ENCODE results near the gene CPLANE1.

CPLANE1 gene

DNA sequence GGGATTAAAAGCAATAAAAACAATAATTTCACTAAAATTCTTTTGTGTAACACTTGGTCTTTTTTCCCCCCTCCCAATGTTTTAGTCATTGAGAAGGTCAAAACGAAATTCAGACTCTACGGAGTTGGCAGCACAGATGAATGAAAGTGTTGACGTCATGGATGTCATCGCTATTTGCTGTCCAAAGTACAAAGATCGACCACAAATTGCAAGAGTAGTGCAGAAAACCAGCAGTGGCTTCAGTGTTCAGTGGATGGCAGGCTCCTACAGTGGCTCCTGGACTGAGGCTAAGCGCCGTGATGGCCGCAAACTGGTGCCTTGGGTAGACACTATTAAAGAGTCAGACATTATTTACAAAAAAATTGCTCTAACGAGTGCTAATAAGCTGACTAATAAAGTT lies 184.7 kb downstream of the CPLANE1 start:
- DNase-seq (ENCODE audit: low read depth), result no peak

DNA sequence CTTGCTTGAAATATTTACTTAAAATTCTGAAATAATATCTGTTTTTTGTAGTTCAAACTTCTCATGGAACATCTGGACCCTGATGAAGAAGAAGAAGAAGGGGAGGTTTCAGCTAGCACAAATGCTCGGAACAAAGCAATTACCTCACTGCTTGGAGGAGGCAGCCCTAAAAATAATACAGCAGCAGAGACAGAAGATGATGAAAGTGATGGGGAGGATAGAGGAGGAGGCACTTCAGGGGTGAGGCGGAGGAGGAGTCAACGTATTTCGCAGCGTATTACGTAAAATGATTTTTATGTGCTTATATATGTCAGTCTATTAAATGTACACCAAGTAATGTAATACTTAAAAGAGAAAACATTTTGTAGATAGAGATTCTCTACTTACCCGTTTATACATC lies 185.4 kb downstream of the CPLANE1 start:
- no peak for DNase-seq (ENCODE audit: low read depth)

- no peak for DNase-seq (ENCODE audit: low read depth)
Measured at GRCh38 chr5:37060030-37060429, 189.1 kb downstream of the CPLANE1 start.

DNA sequence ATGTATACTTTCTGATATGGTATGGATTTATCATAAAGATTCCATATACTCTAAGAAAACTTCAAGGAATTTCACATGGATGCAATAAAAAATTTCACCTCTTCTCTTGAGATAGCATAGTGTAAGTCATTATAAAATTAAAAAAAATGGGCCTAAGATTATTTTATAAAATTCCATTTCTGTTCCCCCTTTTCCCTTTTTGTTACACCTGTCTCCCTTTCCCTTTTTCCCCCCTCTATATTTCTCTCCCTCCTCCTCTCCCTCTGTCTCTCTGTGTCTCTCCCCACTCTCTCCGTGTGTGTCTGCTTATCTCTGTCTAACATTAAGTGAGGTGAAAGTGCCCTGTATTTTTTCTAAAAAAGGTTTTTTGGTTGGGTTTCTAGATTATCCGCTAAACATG lies 192.4 kb downstream of the CPLANE1 start:
- no peak for DNase-seq (ENCODE audit: low read depth)

All from stimulated activated CD4-positive, alpha-beta T cell treated with anti-CD3 and anti-CD28 coated beads, Interleukin-2, amount 100 ng/mL, for 4 hours (primary cell).